ENCODE data around the gene TNS3.

TNS3 gene

DNA sequence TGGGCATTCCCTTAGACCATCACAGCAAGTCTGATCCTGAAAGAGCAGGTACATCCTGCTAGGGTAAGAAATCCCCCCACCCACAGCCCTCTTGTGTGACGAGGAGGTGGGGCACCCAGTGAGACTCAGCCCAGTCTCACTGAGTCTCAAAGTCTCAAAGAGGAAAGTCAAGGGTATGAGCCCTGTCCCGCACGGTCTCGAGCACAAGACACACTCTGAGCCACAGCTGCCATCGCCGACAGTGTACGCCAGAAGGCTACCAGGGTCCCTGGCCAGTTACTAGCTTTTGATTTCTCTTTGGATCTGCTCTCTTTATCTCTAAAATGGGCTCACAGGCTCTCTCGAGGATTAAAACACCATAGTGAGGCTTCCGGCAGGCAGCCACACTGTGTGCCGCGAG is 190.2 kb downstream of the TNS3 start:
- H2AFZ ChIP-seq (ENCODE audit: low read depth): no peak overlapping the region
- peaks cover 11% of the 10 kb centered on the region; the same call in 1 of the 2 replicates for H3K79me2 ChIP-seq (ENCODE audit: insufficient read depth, low read depth)
- H4K20me1 ChIP-seq (ENCODE audit: insufficient read depth): no peaks in the 10 kb centered on the region; the same call in 1 of the 2 replicates
- no peak overlapping the region for H3K4me3 ChIP-seq (IDR thresholded peaks at IDR 0.05; ENCODE audit: insufficient read depth, low read depth, low read length)
- H3K9ac ChIP-seq: no peak overlapping the region
- no peaks in the 10 kb centered on the region for H3K27me3 ChIP-seq (ENCODE audit: insufficient read depth, low read depth)
- TF ChIP-seq, protein P1, sequence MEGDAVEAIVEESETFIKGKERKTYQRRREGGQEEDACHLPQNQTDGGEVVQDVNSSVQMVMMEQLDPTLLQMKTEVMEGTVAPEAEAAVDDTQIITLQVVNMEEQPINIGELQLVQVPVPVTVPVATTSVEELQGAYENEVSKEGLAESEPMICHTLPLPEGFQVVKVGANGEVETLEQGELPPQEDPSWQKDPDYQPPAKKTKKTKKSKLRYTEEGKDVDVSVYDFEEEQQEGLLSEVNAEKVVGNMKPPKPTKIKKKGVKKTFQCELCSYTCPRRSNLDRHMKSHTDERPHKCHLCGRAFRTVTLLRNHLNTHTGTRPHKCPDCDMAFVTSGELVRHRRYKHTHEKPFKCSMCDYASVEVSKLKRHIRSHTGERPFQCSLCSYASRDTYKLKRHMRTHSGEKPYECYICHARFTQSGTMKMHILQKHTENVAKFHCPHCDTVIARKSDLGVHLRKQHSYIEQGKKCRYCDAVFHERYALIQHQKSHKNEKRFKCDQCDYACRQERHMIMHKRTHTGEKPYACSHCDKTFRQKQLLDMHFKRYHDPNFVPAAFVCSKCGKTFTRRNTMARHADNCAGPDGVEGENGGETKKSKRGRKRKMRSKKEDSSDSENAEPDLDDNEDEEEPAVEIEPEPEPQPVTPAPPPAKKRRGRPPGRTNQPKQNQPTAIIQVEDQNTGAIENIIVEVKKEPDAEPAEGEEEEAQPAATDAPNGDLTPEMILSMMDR (conservative IDR thresholded peaks at IDR 0.05; ENCODE audit: low read depth, low read length): no peak
- no peak overlapping the region for H3K4me2 ChIP-seq
- H3K27ac ChIP-seq: no peak overlapping the region
- H3K4me1 ChIP-seq (ENCODE audit: low read depth, poor library complexity, severe bottlenecking): no peaks in the 10 kb centered on the region
- H3K36me3 ChIP-seq (ENCODE audit: insufficient read depth): peaks cover 12% of the 10 kb centered on the region; the same call in 1 of the 2 replicates

DNA sequence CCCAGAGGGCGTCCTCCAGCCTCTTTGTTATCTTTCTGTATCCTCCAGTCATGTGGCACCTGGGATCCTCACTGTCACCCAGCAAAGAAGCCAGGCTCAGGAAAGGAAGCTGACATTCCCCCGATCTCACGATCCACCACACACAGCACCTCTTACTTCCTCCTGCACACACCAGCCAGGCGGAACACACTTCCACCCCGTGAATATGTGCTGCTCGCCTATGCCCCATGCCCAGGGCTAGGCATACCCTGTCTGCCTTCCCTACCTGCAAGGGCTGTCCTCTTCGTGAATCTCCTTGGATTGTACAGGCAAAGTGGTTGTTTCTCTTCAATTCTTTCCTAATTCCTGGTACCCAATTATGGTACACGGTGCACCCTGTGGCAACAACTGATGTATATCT is 191.0 kb downstream of the TNS3 start:
- Histone ChIP-seq H3K27me3 (ENCODE audit: insufficient read depth, low read depth) (no peaks in the 10 kb centered on the region), H3K4me1 (ENCODE audit: low read depth, poor library complexity, severe bottlenecking) (no peaks in the 10 kb centered on the region), H4K20me1 (ENCODE audit: insufficient read depth) (no peaks in the 10 kb centered on the region; the same call in 1 of the 2 replicates), H2AFZ (ENCODE audit: low read depth) (no peak overlapping the region), H3K4me2 (no peak overlapping the region), H3K4me3 (IDR thresholded peaks at IDR 0.05; ENCODE audit: insufficient read depth, low read depth, low read length) (no peak overlapping the region), H3K9ac (no peak overlapping the region), H3K79me2 (ENCODE audit: insufficient read depth, low read depth) (peaks cover 13% of the 10 kb centered on the region; the same call in 1 of the 2 replicates), H3K36me3 (ENCODE audit: insufficient read depth) (peaks cover 12% of the 10 kb centered on the region; the same call in 1 of the 2 replicates), H3K27ac (no peak overlapping the region)
- TF ChIP-seq, protein P1 (conservative IDR thresholded peaks at IDR 0.05; ENCODE audit: low read depth, low read length): no peak

GRCh38 chr7:47389923-47390630 is 191.8 kb downstream of the TNS3 start:
- no peak overlapping the region for H2AFZ ChIP-seq (ENCODE audit: low read depth)
- no peaks in the 10 kb centered on the region for H3K4me1 ChIP-seq (ENCODE audit: low read depth, poor library complexity, severe bottlenecking)
- no peak overlapping the region for H3K9ac ChIP-seq
- no peak overlapping the region for H3K4me3 ChIP-seq (IDR thresholded peaks at IDR 0.05; ENCODE audit: insufficient read depth, low read depth, low read length)
- H4K20me1 ChIP-seq (ENCODE audit: insufficient read depth): peaks cover 3% of the 10 kb centered on the region
- no peak overlapping the region for H3K27ac ChIP-seq
- H3K36me3 ChIP-seq (ENCODE audit: insufficient read depth): peaks cover 8% of the 10 kb centered on the region; the same call in 1 of the 2 replicates
- TF ChIP-seq, protein P1 (conservative IDR thresholded peaks at IDR 0.05; ENCODE audit: low read depth, low read length): no peak
- H3K79me2 ChIP-seq (ENCODE audit: insufficient read depth, low read depth): peaks cover 21% of the 10 kb centered on the region; the same call in 1 of the 2 replicates
- H3K27me3 ChIP-seq (ENCODE audit: insufficient read depth, low read depth): no peaks in the 10 kb centered on the region
- no peak overlapping the region for H3K4me2 ChIP-seq

- peaks cover 4% of the 10 kb centered on the region for H4K20me1 ChIP-seq (ENCODE audit: insufficient read depth)
- H3K36me3 ChIP-seq (ENCODE audit: insufficient read depth): peaks cover 8% of the 10 kb centered on the region; the same call in 1 of the 2 replicates
- H3K4me3 ChIP-seq (IDR thresholded peaks at IDR 0.05; ENCODE audit: insufficient read depth, low read depth, low read length): no peak overlapping the region
- H3K4me1 ChIP-seq (ENCODE audit: low read depth, poor library complexity, severe bottlenecking): no peaks in the 10 kb centered on the region
- H3K27ac ChIP-seq: no peak overlapping the region
- H3K4me2 ChIP-seq: no peak overlapping the region
- H2AFZ ChIP-seq (ENCODE audit: low read depth): no peak overlapping the region
- H3K27me3 ChIP-seq (ENCODE audit: insufficient read depth, low read depth): no peaks in the 10 kb centered on the region
- H3K9ac ChIP-seq: no peak overlapping the region
- peaks cover 23% of the 10 kb centered on the region; the same call in 1 of the 2 replicates for H3K79me2 ChIP-seq (ENCODE audit: insufficient read depth, low read depth)
- TF ChIP-seq, protein P1 (conservative IDR thresholded peaks at IDR 0.05; ENCODE audit: low read depth, low read length): no peak
Observed at GRCh38 chr7:47389171-47389922, 192.6 kb downstream of the TNS3 start.

All from KMS-11 (cell line).